Trophoblast cell (in vitro differentiated cells and primary cell): ENCODE data around the gene ATG10.

Experiments used
- DNase-seq, 2 donors: peaks; one replicate each; pipeline ENCODE4 v3.0.0-alpha.2; 2016
- H2AFZ ChIP-seq: 2 replicates; pipeline ENCODE4 v1.6.1; 2013; ENCODE audit warnings: low read length, moderate library complexity, mild to moderate bottlenecking; ENCODE audit not compliant: insufficient read depth, poor library complexity
- H2AK5ac ChIP-seq: 2 replicates; pipeline ENCODE4 v1.6.1; 2013; ENCODE audit warnings: mild to moderate bottlenecking, low read length
- H2BK120ac ChIP-seq: 2 replicates; pipeline ENCODE4 v1.6.1; 2013; ENCODE audit warnings: low read length, mild to moderate bottlenecking, moderate library complexity; ENCODE audit not compliant: insufficient read depth, poor library complexity
- H2BK12ac ChIP-seq: 2 replicates; pipeline ENCODE4 v1.6.1; 2013; ENCODE audit warnings: mild to moderate bottlenecking, low read length, moderate library complexity
- H2BK5ac ChIP-seq: 2 replicates; pipeline ENCODE4 v1.6.1; 2013; ENCODE audit warnings: low read length, low read depth, moderate library complexity, mild to moderate bottlenecking; ENCODE audit not compliant: poor library complexity
- H3K14ac ChIP-seq: 2 replicates; pipeline ENCODE4 v1.6.1; 2013; ENCODE audit warnings: mild to moderate bottlenecking, low read length
- H3K18ac ChIP-seq: 2 replicates; pipeline ENCODE4 v1.6.1; 2013; ENCODE audit warnings: mild to moderate bottlenecking, low read length
- H3K23ac ChIP-seq: 2 replicates; pipeline ENCODE4 v1.6.1; 2013; ENCODE audit warnings: low read length
- H3K27ac ChIP-seq: 2 replicates; pipeline ENCODE4 v1.5.1; 2013; ENCODE audit warnings: low read depth, mild to moderate bottlenecking, inconsistent platforms, low read length, moderate library complexity
- H3K27me3 ChIP-seq: 2 replicates; pipeline ENCODE4 v1.6.1; 2013; ENCODE audit warnings: inconsistent platforms, mild to moderate bottlenecking, low read length, moderate library complexity; ENCODE audit not compliant: insufficient read depth
- H3K36me3 ChIP-seq, 2 experiments: 1 replicate in 1 of 2; 2 replicates in 1 of 2; pipeline ENCODE4 v1.6.1; 2013; ENCODE audit warnings: low read length in 2 of 2, mild to moderate bottlenecking in 2 of 2, moderate library complexity in 1 of 2; ENCODE audit not compliant: insufficient read depth in 2 of 2, control insufficient read depth in 1 of 2
- H3K4ac ChIP-seq: 2 replicates; pipeline ENCODE4 v1.6.1; 2013; ENCODE audit warnings: low read depth, mild to moderate bottlenecking, low read length, moderate library complexity
- H3K4me1 ChIP-seq, 2 experiments: 1 replicate in 1 of 2; 2 replicates in 1 of 2; pipeline ENCODE4 v1.6.1; 2013; ENCODE audit warnings: low read length in 2 of 2, mild to moderate bottlenecking in 2 of 2, moderate library complexity in 1 of 2; ENCODE audit not compliant: insufficient read depth in 2 of 2, control insufficient read depth in 1 of 2
- H3K4me2 ChIP-seq: 2 replicates; pipeline ENCODE4 v1.6.1; 2013; ENCODE audit warnings: inconsistent platforms, mild to moderate bottlenecking, low read length, moderate library complexity
- H3K4me3 ChIP-seq: 2 replicates; pipeline ENCODE4 v1.5.1; 2013; ENCODE audit warnings: mild to moderate bottlenecking, low read depth, low read length, inconsistent platforms
- H3K79me1 ChIP-seq: one replicate; pipeline ENCODE4 v1.6.1; 2013; ENCODE audit warnings: low read length
- H3K79me2 ChIP-seq: 2 replicates; pipeline ENCODE4 v1.6.1; 2013; ENCODE audit warnings: low read length, mild to moderate bottlenecking; ENCODE audit not compliant: control insufficient read depth, insufficient read depth, poor library complexity
- H3K9ac ChIP-seq: 2 replicates; pipeline ENCODE4 v1.6.1; 2013; ENCODE audit warnings: mild to moderate bottlenecking, low read length
- H3K9me3 ChIP-seq: 2 replicates; pipeline ENCODE4 v1.6.1; 2013; ENCODE audit warnings: low read depth, mild to moderate bottlenecking, control low read depth, inconsistent platforms, low read length; ENCODE audit not compliant: insufficient read depth
- H4K12ac ChIP-seq: 2 replicates; pipeline ENCODE4 v1.6.1; 2013; ENCODE audit warnings: low read depth, mild to moderate bottlenecking, low read length, moderate library complexity
- H4K8ac ChIP-seq: 2 replicates; pipeline ENCODE4 v1.6.1; 2013; ENCODE audit warnings: low read depth, mild to moderate bottlenecking, low read length, moderate library complexity
- H4K91ac ChIP-seq: one replicate; pipeline ENCODE4 v1.6.1; 2013; ENCODE audit warnings: low read depth, mild to moderate bottlenecking, low read length, moderate library complexity
- WGBS: extraction: QIAGEN DNeasy Blood & Tissue Kit; methylation state at CpG from one replicate; pipeline ENCODE4 v1.1.7; 2013; ENCODE audit warnings: missing lambda C conversion rate; ENCODE audit not compliant: insufficient read length, insufficient coverage; ENCODE audit errors: extremely low coverage; 5-methylcytosine and 5-hydroxymethylcytosine counted together

Gene ATG10

DNA sequence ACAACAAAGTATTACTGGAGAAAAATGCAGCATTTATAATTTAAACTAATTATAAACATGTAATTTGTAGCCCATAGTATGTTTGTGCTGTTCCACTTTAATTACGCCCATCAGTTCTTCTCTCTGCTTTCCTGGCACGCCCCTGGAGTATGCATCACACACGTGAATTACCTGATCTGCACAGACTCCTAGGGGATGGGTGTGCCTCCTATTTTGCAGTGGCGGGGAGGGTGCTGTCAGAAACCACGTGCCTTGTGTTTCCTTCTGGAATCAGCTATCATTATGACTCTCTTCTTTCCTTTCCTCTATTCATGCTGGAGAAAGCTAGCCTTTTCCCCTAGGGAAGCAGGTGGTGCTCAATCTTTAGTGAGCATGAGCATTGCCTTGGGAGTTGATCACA lies 263.1 kb downstream of the ATG10 start:
- Histone ChIP-seq H4K12ac (no peak overlapping the region), H3K4me1 (no peaks in the 10 kb centered on the region), H3K79me2 (no peaks in the 10 kb centered on the region), H3K4me2 (no peak overlapping the region), H3K27me3 (no peaks in the 10 kb centered on the region), H3K4ac (no peak overlapping the region), H4K91ac (no peak overlapping the region), H2BK12ac (no peak overlapping the region), H3K23ac (no peak overlapping the region), H3K36me3 (no peaks in the 10 kb centered on the region), H3K9ac (no peak overlapping the region), H3K79me1 (no peaks in the 10 kb centered on the region), H3K27ac (no peak overlapping the region), H2BK5ac (no peak overlapping the region), H3K4me3 (no peak overlapping the region), H3K18ac (no peak overlapping the region), H3K14ac (no peak overlapping the region), H3K9me3 (no peaks in the 10 kb centered on the region), H2AFZ (no peak overlapping the region), H2AK5ac (no peak overlapping the region), H2BK120ac (no peak overlapping the region), H4K8ac (no peak overlapping the region)
- no CpG with 5 or more reads among the region's 5 CpGs for WGBS
- no peak for DNase-seq

DNA sequence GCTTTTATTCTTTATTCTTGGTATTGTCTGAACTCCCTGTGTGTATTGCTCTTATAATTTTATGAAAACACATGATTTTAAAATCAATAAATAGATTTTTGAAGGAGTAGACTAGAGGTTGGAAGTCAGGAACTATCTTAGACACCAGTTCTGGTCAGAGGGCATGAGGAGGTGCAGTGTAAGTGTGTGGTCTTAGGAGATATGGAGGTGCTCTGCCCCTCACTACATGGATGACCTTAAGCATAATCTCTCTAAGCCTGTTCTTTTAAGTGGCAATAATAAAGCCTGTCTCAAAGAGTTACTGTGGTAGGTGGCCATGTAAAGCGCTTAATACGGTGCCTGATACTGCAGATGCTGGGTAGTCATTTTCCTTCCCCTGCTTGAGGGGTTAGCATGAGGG lies 272.3 kb downstream of the ATG10 start:
- H3K4me2 ChIP-seq = no peak overlapping the region
- WGBS = no CpG with 5 or more reads among the region's 2 CpGs

GRCh38 chr5:82244854-82245635 lies 273.2 kb downstream of the ATG10 start:
- no peaks in the 10 kb centered on the region for H3K79me1 ChIP-seq
- H2BK12ac ChIP-seq = no peak overlapping the region
- no peak overlapping the region for H4K91ac ChIP-seq
- no peak overlapping the region for H2BK120ac ChIP-seq
- no peak overlapping the region for H2AFZ ChIP-seq
- no peak overlapping the region for H3K14ac ChIP-seq
- H4K8ac ChIP-seq = no peak overlapping the region
- no peak overlapping the region for H3K27ac ChIP-seq
- H3K36me3 ChIP-seq = no peaks in the 10 kb centered on the region
- H3K4me3 ChIP-seq = no peak overlapping the region
- no peak overlapping the region for H3K4ac ChIP-seq
- no peak for DNase-seq
- WGBS = no CpG with 5 or more reads among the region's 6 CpGs
- H3K9ac ChIP-seq = no peak overlapping the region
- H3K18ac ChIP-seq = no peak overlapping the region
- H3K23ac ChIP-seq = no peak overlapping the region
- no peak overlapping the region for H4K12ac ChIP-seq
- no peaks in the 10 kb centered on the region for H3K79me2 ChIP-seq
- no peaks in the 10 kb centered on the region for H3K27me3 ChIP-seq
- H3K4me1 ChIP-seq = no peaks in the 10 kb centered on the region
- no peak overlapping the region for H2AK5ac ChIP-seq
- no peaks in the 10 kb centered on the region for H3K9me3 ChIP-seq
- H3K4me2 ChIP-seq = no peak overlapping the region
- no peak overlapping the region for H2BK5ac ChIP-seq

More for the DNA sequence above, 272.3 kb downstream of the ATG10 start:
- no peaks in the 10 kb centered on the region for H3K27me3 ChIP-seq
- H2BK5ac ChIP-seq = no peak overlapping the region
- no peak overlapping the region for H3K14ac ChIP-seq
- no peak for DNase-seq
- no peak overlapping the region for H2AFZ ChIP-seq
- no peak overlapping the region for H4K12ac ChIP-seq
- no peak overlapping the region for H3K4me3 ChIP-seq
- no peaks in the 10 kb centered on the region for H3K4me1 ChIP-seq
- H3K79me1 ChIP-seq = no peaks in the 10 kb centered on the region
- no peak overlapping the region for H3K27ac ChIP-seq
- no peak overlapping the region for H3K18ac ChIP-seq
- H3K79me2 ChIP-seq = no peaks in the 10 kb centered on the region
- no peak overlapping the region for H2BK120ac ChIP-seq
- no peak overlapping the region for H3K4ac ChIP-seq
- no peaks in the 10 kb centered on the region for H3K36me3 ChIP-seq
- H3K9me3 ChIP-seq = no peaks in the 10 kb centered on the region
- no peak overlapping the region for H2AK5ac ChIP-seq
- no peak overlapping the region for H3K9ac ChIP-seq
- no peak overlapping the region for H4K91ac ChIP-seq
- no peak overlapping the region for H4K8ac ChIP-seq
- H2BK12ac ChIP-seq = no peak overlapping the region
- no peak overlapping the region for H3K23ac ChIP-seq

- no peak overlapping the region for H2BK5ac ChIP-seq
- no peak overlapping the region for H3K23ac ChIP-seq
- no peaks in the 10 kb centered on the region for H3K4me1 ChIP-seq
- no peak overlapping the region for H2AFZ ChIP-seq
- no peak overlapping the region for H3K27ac ChIP-seq
- H2BK120ac ChIP-seq = no peak overlapping the region
- no peaks in the 10 kb centered on the region for H3K27me3 ChIP-seq
- no peaks in the 10 kb centered on the region for H3K79me1 ChIP-seq
- no CpG with 5 or more reads among the region's 1 CpG for WGBS
- no peak overlapping the region for H3K18ac ChIP-seq
- H4K91ac ChIP-seq = no peak overlapping the region
- no peaks in the 10 kb centered on the region for H3K79me2 ChIP-seq
- no peak overlapping the region for H4K12ac ChIP-seq
- H3K9ac ChIP-seq = no peak overlapping the region
- H3K4me2 ChIP-seq = no peak overlapping the region
- no peak overlapping the region for H3K4me3 ChIP-seq
- H3K4ac ChIP-seq = no peak overlapping the region
- no peak overlapping the region for H4K8ac ChIP-seq
- no peak for DNase-seq
- H2BK12ac ChIP-seq = no peak overlapping the region
- H3K9me3 ChIP-seq = no peaks in the 10 kb centered on the region
- H3K36me3 ChIP-seq = no peaks in the 10 kb centered on the region
- no peak overlapping the region for H2AK5ac ChIP-seq
- H3K14ac ChIP-seq = no peak overlapping the region
These were observed 275.2 kb downstream of the ATG10 start for GRCh38 chr5:82246960-82247574.
